ENCODE measurements around the gene FBXO17.

GRCh38 chr19:39017026-39017425 is 41.5 kb upstream of the FBXO17 start:
- TF ChIP-seq EZH2 (IDR thresholded peaks at IDR 0.05; ENCODE audit: borderline replicate concordance, low read depth, low read length, severe bottlenecking), result no peak
- TF ChIP-seq, protein P1, sequence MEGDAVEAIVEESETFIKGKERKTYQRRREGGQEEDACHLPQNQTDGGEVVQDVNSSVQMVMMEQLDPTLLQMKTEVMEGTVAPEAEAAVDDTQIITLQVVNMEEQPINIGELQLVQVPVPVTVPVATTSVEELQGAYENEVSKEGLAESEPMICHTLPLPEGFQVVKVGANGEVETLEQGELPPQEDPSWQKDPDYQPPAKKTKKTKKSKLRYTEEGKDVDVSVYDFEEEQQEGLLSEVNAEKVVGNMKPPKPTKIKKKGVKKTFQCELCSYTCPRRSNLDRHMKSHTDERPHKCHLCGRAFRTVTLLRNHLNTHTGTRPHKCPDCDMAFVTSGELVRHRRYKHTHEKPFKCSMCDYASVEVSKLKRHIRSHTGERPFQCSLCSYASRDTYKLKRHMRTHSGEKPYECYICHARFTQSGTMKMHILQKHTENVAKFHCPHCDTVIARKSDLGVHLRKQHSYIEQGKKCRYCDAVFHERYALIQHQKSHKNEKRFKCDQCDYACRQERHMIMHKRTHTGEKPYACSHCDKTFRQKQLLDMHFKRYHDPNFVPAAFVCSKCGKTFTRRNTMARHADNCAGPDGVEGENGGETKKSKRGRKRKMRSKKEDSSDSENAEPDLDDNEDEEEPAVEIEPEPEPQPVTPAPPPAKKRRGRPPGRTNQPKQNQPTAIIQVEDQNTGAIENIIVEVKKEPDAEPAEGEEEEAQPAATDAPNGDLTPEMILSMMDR (IDR thresholded peaks at IDR 0.05; ENCODE audit: borderline replicate concordance, extremely low read depth, low read length, poor library complexity, severe bottlenecking), result no peak

Data from DND-41 (cell line).